HL-60 (cell line): ENCODE measurements around the gene SLC9C2.

Experiments used
- DNase-seq, 2 experiments: peaks; one replicate each; pipeline ENCODE4 v3.0.0-alpha.2; 2010 to 2020; ENCODE audit warnings: low read depth in 1 of 2, low spot score in 1 of 2
- H3K27ac ChIP-seq: fragments of 250-450 bp; sonication (Bioruptor Pico); replicated peaks from 2 replicates; pipeline ENCODE4 v1.5.1; 2020; ENCODE audit warnings: mild to moderate bottlenecking, moderate library complexity
- H3K27me3 ChIP-seq: fragments of 250-450 bp; sonication (Bioruptor Pico); 2 replicates; pipeline ENCODE4 v1.5.1; 2021; ENCODE audit warnings: mild to moderate bottlenecking, moderate library complexity; ENCODE audit not compliant: insufficient read depth, poor library complexity, severe bottlenecking
- H3K4me3 ChIP-seq: replicated peaks from 2 replicates; pipeline ENCODE4 v1.5.1; 2011; ENCODE audit warnings: mild to moderate bottlenecking, control low read depth, low read length; ENCODE audit not compliant: insufficient read depth
- GABPA ChIP-seq: IDR thresholded peaks from 2 replicates; pipeline ENCODE4 v1.6.1; 2012; ENCODE audit warnings: low read depth
- POLR2AphosphoS5 ChIP-seq: IDR thresholded peaks from 2 replicates; pipeline ENCODE4 v1.6.1; 2012; ENCODE audit warnings: low read depth
- SPI1 ChIP-seq: IDR thresholded peaks from 2 replicates; pipeline ENCODE4 v1.6.1; 2012; ENCODE audit warnings: low read depth, mild to moderate bottlenecking, borderline replicate concordance
- TF ChIP-seq, protein P1 (sequence below): IDR thresholded peaks from 2 replicates; pipeline ENCODE4 v1.6.1; 2012; ENCODE audit warnings: low read depth; ENCODE audit not compliant: insufficient replicate concordance
- TF ChIP-seq, protein P2 (sequence below): IDR thresholded peaks from one replicate; pipeline ENCODE4 v1.5.1; 2011; ENCODE audit warnings: low read length, control low read depth, inconsistent platforms; ENCODE audit not compliant: insufficient read depth

The SLC9C2 gene

DNA sequence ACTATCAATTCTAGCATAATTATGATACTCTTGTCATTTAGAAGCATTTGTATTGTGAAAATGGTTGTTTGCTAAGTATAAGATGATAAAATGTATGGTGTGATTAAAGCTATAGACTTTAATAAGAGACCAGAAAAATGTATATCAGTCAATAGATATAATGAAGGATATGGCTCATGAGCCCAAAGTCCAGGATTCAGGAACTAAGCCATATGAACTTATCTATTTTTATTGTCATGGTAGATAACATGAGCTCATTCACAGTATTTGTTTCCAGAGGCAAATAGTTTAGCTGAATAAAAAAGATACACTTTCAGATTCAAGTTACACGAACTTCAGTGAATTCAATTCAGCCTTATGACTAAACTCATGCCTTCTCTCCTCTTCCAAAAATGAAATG lies 93.1 kb downstream of the SLC9C2 start:
- Histone ChIP-seq H3K27me3 (no peaks in the 10 kb centered on the region), H3K4me3 (no peak overlapping the region), H3K27ac (no peak overlapping the region)
- TF ChIP-seq SPI1 (no peak), POLR2AphosphoS5 (no peak), GABPA (no peak)
- TF ChIP-seq, protein P1, sequence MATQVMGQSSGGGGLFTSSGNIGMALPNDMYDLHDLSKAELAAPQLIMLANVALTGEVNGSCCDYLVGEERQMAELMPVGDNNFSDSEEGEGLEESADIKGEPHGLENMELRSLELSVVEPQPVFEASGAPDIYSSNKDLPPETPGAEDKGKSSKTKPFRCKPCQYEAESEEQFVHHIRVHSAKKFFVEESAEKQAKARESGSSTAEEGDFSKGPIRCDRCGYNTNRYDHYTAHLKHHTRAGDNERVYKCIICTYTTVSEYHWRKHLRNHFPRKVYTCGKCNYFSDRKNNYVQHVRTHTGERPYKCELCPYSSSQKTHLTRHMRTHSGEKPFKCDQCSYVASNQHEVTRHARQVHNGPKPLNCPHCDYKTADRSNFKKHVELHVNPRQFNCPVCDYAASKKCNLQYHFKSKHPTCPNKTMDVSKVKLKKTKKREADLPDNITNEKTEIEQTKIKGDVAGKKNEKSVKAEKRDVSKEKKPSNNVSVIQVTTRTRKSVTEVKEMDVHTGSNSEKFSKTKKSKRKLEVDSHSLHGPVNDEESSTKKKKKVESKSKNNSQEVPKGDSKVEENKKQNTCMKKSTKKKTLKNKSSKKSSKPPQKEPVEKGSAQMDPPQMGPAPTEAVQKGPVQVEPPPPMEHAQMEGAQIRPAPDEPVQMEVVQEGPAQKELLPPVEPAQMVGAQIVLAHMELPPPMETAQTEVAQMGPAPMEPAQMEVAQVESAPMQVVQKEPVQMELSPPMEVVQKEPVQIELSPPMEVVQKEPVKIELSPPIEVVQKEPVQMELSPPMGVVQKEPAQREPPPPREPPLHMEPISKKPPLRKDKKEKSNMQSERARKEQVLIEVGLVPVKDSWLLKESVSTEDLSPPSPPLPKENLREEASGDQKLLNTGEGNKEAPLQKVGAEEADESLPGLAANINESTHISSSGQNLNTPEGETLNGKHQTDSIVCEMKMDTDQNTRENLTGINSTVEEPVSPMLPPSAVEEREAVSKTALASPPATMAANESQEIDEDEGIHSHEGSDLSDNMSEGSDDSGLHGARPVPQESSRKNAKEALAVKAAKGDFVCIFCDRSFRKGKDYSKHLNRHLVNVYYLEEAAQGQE = no peak
- TF ChIP-seq, protein P2, sequence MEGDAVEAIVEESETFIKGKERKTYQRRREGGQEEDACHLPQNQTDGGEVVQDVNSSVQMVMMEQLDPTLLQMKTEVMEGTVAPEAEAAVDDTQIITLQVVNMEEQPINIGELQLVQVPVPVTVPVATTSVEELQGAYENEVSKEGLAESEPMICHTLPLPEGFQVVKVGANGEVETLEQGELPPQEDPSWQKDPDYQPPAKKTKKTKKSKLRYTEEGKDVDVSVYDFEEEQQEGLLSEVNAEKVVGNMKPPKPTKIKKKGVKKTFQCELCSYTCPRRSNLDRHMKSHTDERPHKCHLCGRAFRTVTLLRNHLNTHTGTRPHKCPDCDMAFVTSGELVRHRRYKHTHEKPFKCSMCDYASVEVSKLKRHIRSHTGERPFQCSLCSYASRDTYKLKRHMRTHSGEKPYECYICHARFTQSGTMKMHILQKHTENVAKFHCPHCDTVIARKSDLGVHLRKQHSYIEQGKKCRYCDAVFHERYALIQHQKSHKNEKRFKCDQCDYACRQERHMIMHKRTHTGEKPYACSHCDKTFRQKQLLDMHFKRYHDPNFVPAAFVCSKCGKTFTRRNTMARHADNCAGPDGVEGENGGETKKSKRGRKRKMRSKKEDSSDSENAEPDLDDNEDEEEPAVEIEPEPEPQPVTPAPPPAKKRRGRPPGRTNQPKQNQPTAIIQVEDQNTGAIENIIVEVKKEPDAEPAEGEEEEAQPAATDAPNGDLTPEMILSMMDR = no peak
- DNase-seq = no peak

DNA sequence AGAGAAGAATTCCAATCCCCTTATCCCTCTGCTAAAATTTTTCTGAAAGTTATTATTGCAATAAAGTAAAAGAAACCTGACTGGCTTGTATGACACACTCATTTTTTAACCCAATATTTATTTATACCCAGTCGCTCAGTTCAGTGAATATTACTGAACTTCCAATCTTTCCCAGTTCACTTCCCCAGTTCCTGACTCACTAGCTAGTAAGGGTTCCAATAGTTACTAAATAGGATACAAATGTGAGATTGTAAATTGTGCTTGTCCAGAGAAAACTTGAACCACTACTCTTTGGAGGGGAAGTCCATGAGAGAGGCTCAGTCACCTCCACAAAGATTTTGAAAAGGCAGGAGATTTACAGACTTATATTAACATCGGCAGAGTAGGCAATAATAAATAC lies 94.3 kb downstream of the SLC9C2 start:
- no peak for DNase-seq
- Histone ChIP-seq H3K4me3 (no peak overlapping the region), H3K27ac (no peak overlapping the region), H3K27me3 (no peaks in the 10 kb centered on the region)
- TF ChIP-seq GABPA (no peak), POLR2AphosphoS5 (no peak), SPI1 (no peak)
- TF ChIP-seq, protein P1 = no peak
- TF ChIP-seq, protein P2 = no peak

DNA sequence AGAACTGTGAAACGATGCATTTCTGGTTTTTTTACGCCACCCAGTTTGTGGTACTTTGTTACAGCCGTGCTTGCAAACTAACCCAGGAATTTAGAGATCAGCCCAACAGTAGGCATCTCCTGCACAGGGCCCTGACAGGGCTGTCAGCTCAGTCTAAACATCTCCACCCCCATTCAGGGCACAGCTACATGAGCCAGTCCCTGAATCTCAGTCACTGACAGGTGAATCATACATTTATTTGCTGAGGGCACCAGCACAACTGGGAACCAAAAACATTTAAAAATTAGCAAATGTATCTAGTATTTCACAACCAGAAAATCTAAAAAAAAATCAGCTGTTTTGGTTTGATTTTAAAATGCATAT lies 95.0 kb downstream of the SLC9C2 start:
- DNase-seq = no peak
- H3K4me3 ChIP-seq = no peak overlapping the region
- H3K27ac ChIP-seq = no peak overlapping the region
- H3K27me3 ChIP-seq = no peaks in the 10 kb centered on the region
- TF ChIP-seq, protein P1 = no peak
- TF ChIP-seq POLR2AphosphoS5 (no peak), SPI1 (no peak), GABPA (no peak)
- TF ChIP-seq, protein P2 = no peak
